ENCODE measurements around the gene SLC1A2.
A peak's percentile ranks its signal among the peaks of the same experiment; 100 is the strongest.

Gene SLC1A2

GRCh38 chr11:35412285-35412684, 7.1 kb downstream of the SLC1A2 start:
- DNase-seq, result no peak

- no peak for DNase-seq
These were observed 12.3 kb downstream of the SLC1A2 start for GRCh38 chr11:35407041-35407440.

GRCh38 chr11:35404388-35404775, 15.0 kb downstream of the SLC1A2 start:
- DNase-seq, result peak; percentile 40

GRCh38 chr11:35403765-35404387, 15.5 kb downstream of the SLC1A2 start:
- no peak for DNase-seq

GRCh38 chr11:35402751-35403660, 16.4 kb downstream of the SLC1A2 start:
- no peak for DNase-seq

GRCh38 chr11:35398881-35399280, 20.5 kb downstream of the SLC1A2 start:
- DNase-seq, result no peak

- DNase-seq, result no peak
These were observed 24.4 kb downstream of the SLC1A2 start for GRCh38 chr11:35394941-35395340.

- DNase-seq, result no peak
These were observed 26.3 kb downstream of the SLC1A2 start for GRCh38 chr11:35393098-35393497.

- peak; percentile 94 for DNase-seq
These were observed 27.3 kb downstream of the SLC1A2 start for GRCh38 chr11:35391922-35392688.

- peak; percentile 31 for DNase-seq
These were observed 28.3 kb downstream of the SLC1A2 start for GRCh38 chr11:35390737-35391682.

- no peak for DNase-seq
These were observed 29.4 kb downstream of the SLC1A2 start for GRCh38 chr11:35389897-35390465.

- no peak for DNase-seq
These were observed 30.2 kb downstream of the SLC1A2 start for GRCh38 chr11:35389112-35389511.

GRCh38 chr11:35388061-35388460, 31.3 kb downstream of the SLC1A2 start:
- DNase-seq, result no peak

GRCh38 chr11:35387111-35387982, 32.0 kb downstream of the SLC1A2 start:
- DNase-seq, result no peak

GRCh38 chr11:35383953-35384352, 35.4 kb downstream of the SLC1A2 start:
- no peak for DNase-seq

GRCh38 chr11:35381709-35382322, 37.5 kb downstream of the SLC1A2 start:
- no peak for DNase-seq

- DNase-seq, result no peak
These were observed 38.8 kb downstream of the SLC1A2 start for GRCh38 chr11:35380603-35381002.

GRCh38 chr11:35377262-35377661, 42.1 kb downstream of the SLC1A2 start:
- DNase-seq, result no peak

- no peak for DNase-seq
These were observed 42.7 kb downstream of the SLC1A2 start for GRCh38 chr11:35376613-35377012.

GRCh38 chr11:35376118-35376510, 43.2 kb downstream of the SLC1A2 start:
- no peak for DNase-seq
